Measurements from ENCODE around the gene FPR2.
"Not testable (repeated sequence)": the region's sequence is repeated elsewhere in the genome, so short reads cannot be mapped to it uniquely, and the experiment has no call there.

The FPR2 gene

GRCh38 chr19:51784922-51785690 is 24.1 kb downstream of the FPR2 start:
- DNase-seq, result no peak

- no peak for DNase-seq
Measured at GRCh38 chr19:51786646-51787494, 25.9 kb downstream of the FPR2 start.

GRCh38 chr19:51788029-51788428 is 27.0 kb downstream of the FPR2 start:
- no peak for DNase-seq

- no peak for DNase-seq
Measured at GRCh38 chr19:51789061-51789795, 28.2 kb downstream of the FPR2 start.

GRCh38 chr19:51792932-51793331 is 32.0 kb downstream of the FPR2 start:
- DNase-seq, result no peak

GRCh38 chr19:51793994-51794393 is 33.0 kb downstream of the FPR2 start:
- DNase-seq, result no peak

- DNase-seq, result no peak
Measured at GRCh38 chr19:51794885-51795490, 34.0 kb downstream of the FPR2 start, which contains the start of gene FPR3. TSS of gene FPR3 (plus strand) at chr19:51795157. CDS start at chr19:51823749, 28,592 bp downstream.

GRCh38 chr19:51796195-51796679 is 35.3 kb downstream of the FPR2 start:
- DNase-seq, result no peak

GRCh38 chr19:51797480-51797879 is 36.5 kb downstream of the FPR2 start:
- no peak for DNase-seq

- no peak for DNase-seq
Measured at GRCh38 chr19:51798062-51798461, 37.1 kb downstream of the FPR2 start.

- DNase-seq, result no peak
Measured at GRCh38 chr19:51799034-51799773, 38.2 kb downstream of the FPR2 start.

GRCh38 chr19:51799774-51800472 is 38.9 kb downstream of the FPR2 start:
- DNase-seq, result no peak

- no peak for DNase-seq
Measured at GRCh38 chr19:51800473-51801244, 39.7 kb downstream of the FPR2 start.

GRCh38 chr19:51802775-51803174 is 41.8 kb downstream of the FPR2 start:
- no peak for DNase-seq

- DNase-seq, result no peak
Measured at GRCh38 chr19:51803519-51803918, 42.5 kb downstream of the FPR2 start.

GRCh38 chr19:51803967-51804366 is 43.0 kb downstream of the FPR2 start:
- no peak for DNase-seq

GRCh38 chr19:51804789-51805188 is 43.8 kb downstream of the FPR2 start:
- DNase-seq, result not testable (repeated sequence)

GRCh38 chr19:51805396-51805795 is 44.4 kb downstream of the FPR2 start:
- not testable (repeated sequence) for DNase-seq

GRCh38 chr19:51806571-51806970 is 45.6 kb downstream of the FPR2 start:
- DNase-seq, result not testable (repeated sequence)

- no peak for DNase-seq
Measured at GRCh38 chr19:51807111-51807701, 46.2 kb downstream of the FPR2 start.

All from cortex of kidney (tissue), 1 donor.